ENCODE data around the gene TMEM273. TPM values are rescaled to one million over a fixed set of nuclear protein-coding genes. Genes with fewer than 3 reads are reported as not detected.

Gene TMEM273
- total and polyA plus RNA-seq, 10 of the 15 experiments (the other 5 are each of a cell fraction or from before 2014, with no cell fraction given) = 10.3 to 46.3 (median 26.4) TPM

DNA sequence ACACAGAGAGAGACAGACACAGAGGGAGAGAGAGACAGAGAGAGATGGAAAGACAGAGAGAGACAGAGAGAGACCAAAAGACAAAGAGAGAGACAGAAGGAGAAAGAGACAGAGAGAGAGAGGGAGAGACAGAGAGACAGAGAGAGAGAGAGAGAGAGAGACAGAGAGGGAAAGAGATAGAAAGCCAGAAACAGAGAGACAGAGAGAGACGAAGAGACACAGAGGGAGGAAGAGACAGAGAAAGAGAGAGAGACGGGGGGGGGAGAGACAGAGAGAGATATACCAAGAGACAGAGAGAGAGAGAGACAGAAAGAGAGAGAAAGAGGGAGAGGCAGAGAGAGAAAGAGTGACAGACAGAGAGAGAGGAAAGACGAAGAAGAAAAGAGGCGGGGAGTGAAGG, 83.1 kb downstream of the TMEM273 start (continued):
- TF ChIP-seq BACH1 (IDR thresholded peaks at IDR 0.05; ENCODE audit: borderline replicate concordance) = no peak
- TF ChIP-seq CHD4 (IDR thresholded peaks at IDR 0.05) = no peak
- TF ChIP-seq, protein P1, sequence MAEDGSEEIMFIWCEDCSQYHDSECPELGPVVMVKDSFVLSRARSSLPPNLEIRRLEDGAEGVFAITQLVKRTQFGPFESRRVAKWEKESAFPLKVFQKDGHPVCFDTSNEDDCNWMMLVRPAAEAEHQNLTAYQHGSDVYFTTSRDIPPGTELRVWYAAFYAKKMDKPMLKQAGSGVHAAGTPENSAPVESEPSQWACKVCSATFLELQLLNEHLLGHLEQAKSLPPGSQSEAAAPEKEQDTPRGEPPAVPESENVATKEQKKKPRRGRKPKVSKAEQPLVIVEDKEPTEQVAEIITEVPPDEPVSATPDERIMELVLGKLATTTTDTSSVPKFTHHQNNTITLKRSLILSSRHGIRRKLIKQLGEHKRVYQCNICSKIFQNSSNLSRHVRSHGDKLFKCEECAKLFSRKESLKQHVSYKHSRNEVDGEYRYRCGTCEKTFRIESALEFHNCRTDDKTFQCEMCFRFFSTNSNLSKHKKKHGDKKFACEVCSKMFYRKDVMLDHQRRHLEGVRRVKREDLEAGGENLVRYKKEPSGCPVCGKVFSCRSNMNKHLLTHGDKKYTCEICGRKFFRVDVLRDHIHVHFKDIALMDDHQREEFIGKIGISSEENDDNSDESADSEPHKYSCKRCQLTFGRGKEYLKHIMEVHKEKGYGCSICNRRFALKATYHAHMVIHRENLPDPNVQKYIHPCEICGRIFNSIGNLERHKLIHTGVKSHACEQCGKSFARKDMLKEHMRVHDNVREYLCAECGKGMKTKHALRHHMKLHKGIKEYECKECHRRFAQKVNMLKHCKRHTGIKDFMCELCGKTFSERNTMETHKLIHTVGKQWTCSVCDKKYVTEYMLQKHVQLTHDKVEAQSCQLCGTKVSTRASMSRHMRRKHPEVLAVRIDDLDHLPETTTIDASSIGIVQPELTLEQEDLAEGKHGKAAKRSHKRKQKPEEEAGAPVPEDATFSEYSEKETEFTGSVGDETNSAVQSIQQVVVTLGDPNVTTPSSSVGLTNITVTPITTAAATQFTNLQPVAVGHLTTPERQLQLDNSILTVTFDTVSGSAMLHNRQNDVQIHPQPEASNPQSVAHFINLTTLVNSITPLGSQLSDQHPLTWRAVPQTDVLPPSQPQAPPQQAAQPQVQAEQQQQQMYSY (CRISPR knock-in tag; IDR thresholded peaks at IDR 0.05) = no peak
- TF ChIP-seq, protein P2, sequence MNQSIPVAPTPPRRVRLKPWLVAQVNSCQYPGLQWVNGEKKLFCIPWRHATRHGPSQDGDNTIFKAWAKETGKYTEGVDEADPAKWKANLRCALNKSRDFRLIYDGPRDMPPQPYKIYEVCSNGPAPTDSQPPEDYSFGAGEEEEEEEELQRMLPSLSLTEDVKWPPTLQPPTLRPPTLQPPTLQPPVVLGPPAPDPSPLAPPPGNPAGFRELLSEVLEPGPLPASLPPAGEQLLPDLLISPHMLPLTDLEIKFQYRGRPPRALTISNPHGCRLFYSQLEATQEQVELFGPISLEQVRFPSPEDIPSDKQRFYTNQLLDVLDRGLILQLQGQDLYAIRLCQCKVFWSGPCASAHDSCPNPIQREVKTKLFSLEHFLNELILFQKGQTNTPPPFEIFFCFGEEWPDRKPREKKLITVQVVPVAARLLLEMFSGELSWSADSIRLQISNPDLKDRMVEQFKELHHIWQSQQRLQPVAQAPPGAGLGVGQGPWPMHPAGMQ (IDR thresholded peaks at IDR 0.05; ENCODE audit: borderline replicate concordance) = no peak
- no peak for TF ChIP-seq JUNB (IDR thresholded peaks at IDR 0.05)
- no peak for TF ChIP-seq CREB1 (IDR thresholded peaks at IDR 0.05; ENCODE audit: low read depth)
- TF ChIP-seq HDGF (IDR thresholded peaks at IDR 0.05) = no peak
- TF ChIP-seq, protein P3, sequence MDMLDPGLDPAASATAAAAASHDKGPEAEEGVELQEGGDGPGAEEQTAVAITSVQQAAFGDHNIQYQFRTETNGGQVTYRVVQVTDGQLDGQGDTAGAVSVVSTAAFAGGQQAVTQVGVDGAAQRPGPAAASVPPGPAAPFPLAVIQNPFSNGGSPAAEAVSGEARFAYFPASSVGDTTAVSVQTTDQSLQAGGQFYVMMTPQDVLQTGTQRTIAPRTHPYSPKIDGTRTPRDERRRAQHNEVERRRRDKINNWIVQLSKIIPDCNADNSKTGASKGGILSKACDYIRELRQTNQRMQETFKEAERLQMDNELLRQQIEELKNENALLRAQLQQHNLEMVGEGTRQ (IDR thresholded peaks at IDR 0.05; ENCODE audit: borderline replicate concordance, low read depth, low read length) = no peak
- no peak for TF ChIP-seq CREM (IDR thresholded peaks at IDR 0.05; ENCODE audit: low read depth)
- TF ChIP-seq ZBED1 (IDR thresholded peaks at IDR 0.05; ENCODE audit: borderline replicate concordance) = no peak
- TF ChIP-seq, protein P4, sequence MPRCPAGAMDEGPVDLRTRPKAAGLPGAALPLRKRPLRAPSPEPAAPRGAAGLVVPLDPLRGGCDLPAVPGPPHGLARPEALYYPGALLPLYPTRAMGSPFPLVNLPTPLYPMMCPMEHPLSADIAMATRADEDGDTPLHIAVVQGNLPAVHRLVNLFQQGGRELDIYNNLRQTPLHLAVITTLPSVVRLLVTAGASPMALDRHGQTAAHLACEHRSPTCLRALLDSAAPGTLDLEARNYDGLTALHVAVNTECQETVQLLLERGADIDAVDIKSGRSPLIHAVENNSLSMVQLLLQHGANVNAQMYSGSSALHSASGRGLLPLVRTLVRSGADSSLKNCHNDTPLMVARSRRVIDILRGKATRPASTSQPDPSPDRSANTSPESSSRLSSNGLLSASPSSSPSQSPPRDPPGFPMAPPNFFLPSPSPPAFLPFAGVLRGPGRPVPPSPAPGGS (IDR thresholded peaks at IDR 0.05; ENCODE audit: borderline replicate concordance, insufficient read depth, low read depth, low read length, poor library complexity, severe bottlenecking) = no peak

Other genes with a start within 250 kb of the TMEM273 start
- 0.17 TPM in 1 of 2 replicates, not detected in the other for gene LRRC18, start 248.6 kb downstream of the TMEM273 start, total RNA-seq (2014; rRNA removed)
- gene LRRC18, start 248.6 kb downstream of the TMEM273 start, total RNA-seq (2014; rRNA removed; fragmentation: Illumina TruSeq; extraction: Trizol) = not detected in 2 replicates
- gene LRRC18, start 248.6 kb downstream of the TMEM273 start, total RNA-seq (2021) = not detected in 2 replicates
- not detected in 2 replicates for gene LRRC18, start 248.6 kb downstream of the TMEM273 start, polyA plus RNA-seq (2011; rRNA removed)
- gene LRRC18, start 248.6 kb downstream of the TMEM273 start, polyA plus RNA-seq (2014; fragmentation: Illumina TruSeq; extraction: Trizol) = not detected in 2 replicates
- under 1 TPM in 1 of 2 experiments, not detected in 1; 0.31 TPM for gene LRRC18, start 248.6 kb downstream of the TMEM273 start, polyA plus RNA-seq (2014; fragmentation: Nextera tagmentation; extraction: Ambion mirVana)
- not detected in 2 replicates for gene LRRC18, start 248.6 kb downstream of the TMEM273 start, polyA plus RNA-seq (2014; rRNA removed)
- gene LRRC18, start 248.6 kb downstream of the TMEM273 start, polyA plus RNA-seq (2016; fragmentation: Nextera tagmentation; extraction: Ambion mirVana) = under 1 TPM; 0.16 to 0.47 TPM
- not detected in 2 replicates for gene VSTM4, start 72.9 kb downstream of the TMEM273 start, total RNA-seq (2014; rRNA removed)
- gene VSTM4, start 72.9 kb downstream of the TMEM273 start, total RNA-seq (2014; rRNA removed; fragmentation: Illumina TruSeq; extraction: Trizol) = not detected in 2 replicates
- gene VSTM4, start 72.9 kb downstream of the TMEM273 start, total RNA-seq (2021) = 0.08 TPM in 1 of 2 replicates, not detected in the other
- 0.14 TPM in 2 replicates for gene VSTM4, start 72.9 kb downstream of the TMEM273 start, polyA plus RNA-seq (2011; rRNA removed)
- 0.01 TPM in 1 of 2 replicates, not detected in the other for gene VSTM4, start 72.9 kb downstream of the TMEM273 start, polyA plus RNA-seq (2014; fragmentation: Illumina TruSeq; extraction: Trizol)
- under 1 TPM in 1 of 2 experiments, not detected in 1; 0.02 TPM for gene VSTM4, start 72.9 kb downstream of the TMEM273 start, polyA plus RNA-seq (2014; fragmentation: Nextera tagmentation; extraction: Ambion mirVana)
- not detected in 2 replicates for gene VSTM4, start 72.9 kb downstream of the TMEM273 start, polyA plus RNA-seq (2014; rRNA removed)
- not detected for gene VSTM4, start 72.9 kb downstream of the TMEM273 start, polyA plus RNA-seq (2016; fragmentation: Nextera tagmentation; extraction: Ambion mirVana)
- not detected in 2 replicates for gene FAM170B, start 54.4 kb downstream of the TMEM273 start, total RNA-seq (2014; rRNA removed)
- gene FAM170B, start 54.4 kb downstream of the TMEM273 start, total RNA-seq (2014; rRNA removed; fragmentation: Illumina TruSeq; extraction: Trizol) = not detected in 2 replicates
- not detected in 2 replicates for gene FAM170B, start 54.4 kb downstream of the TMEM273 start, total RNA-seq (2021)
- not detected in 2 replicates for gene FAM170B, start 54.4 kb downstream of the TMEM273 start, polyA plus RNA-seq (2011; rRNA removed)
- not detected in 2 replicates for gene FAM170B, start 54.4 kb downstream of the TMEM273 start, polyA plus RNA-seq (2014; fragmentation: Illumina TruSeq; extraction: Trizol)
- not detected for gene FAM170B, start 54.4 kb downstream of the TMEM273 start, polyA plus RNA-seq (2014; fragmentation: Nextera tagmentation; extraction: Ambion mirVana)
- gene FAM170B, start 54.4 kb downstream of the TMEM273 start, polyA plus RNA-seq (2014; rRNA removed) = not detected in 2 replicates
- gene FAM170B, start 54.4 kb downstream of the TMEM273 start, polyA plus RNA-seq (2016; fragmentation: Nextera tagmentation; extraction: Ambion mirVana) = not detected
- not detected in 2 replicates for gene C10orf71, start 110.8 kb upstream of the TMEM273 start, total RNA-seq (2014; rRNA removed)
- not detected in 2 replicates for gene C10orf71, start 110.8 kb upstream of the TMEM273 start, total RNA-seq (2014; rRNA removed; fragmentation: Illumina TruSeq; extraction: Trizol)
- not detected in 2 replicates for gene C10orf71, start 110.8 kb upstream of the TMEM273 start, total RNA-seq (2021)
- not detected in 2 replicates for gene C10orf71, start 110.8 kb upstream of the TMEM273 start, polyA plus RNA-seq (2011; rRNA removed)
- not detected in 2 replicates for gene C10orf71, start 110.8 kb upstream of the TMEM273 start, polyA plus RNA-seq (2014; fragmentation: Illumina TruSeq; extraction: Trizol)
- gene C10orf71, start 110.8 kb upstream of the TMEM273 start, polyA plus RNA-seq (2014; fragmentation: Nextera tagmentation; extraction: Ambion mirVana) = not detected
- gene C10orf71, start 110.8 kb upstream of the TMEM273 start, polyA plus RNA-seq (2014; rRNA removed) = not detected in 2 replicates
- not detected for gene C10orf71, start 110.8 kb upstream of the TMEM273 start, polyA plus RNA-seq (2016; fragmentation: Nextera tagmentation; extraction: Ambion mirVana)
- gene DRGX, start 207.7 kb upstream of the TMEM273 start, total RNA-seq (2014; rRNA removed) = not detected in 2 replicates
- not detected in 2 replicates for gene DRGX, start 207.7 kb upstream of the TMEM273 start, total RNA-seq (2014; rRNA removed; fragmentation: Illumina TruSeq; extraction: Trizol)
- gene DRGX, start 207.7 kb upstream of the TMEM273 start, total RNA-seq (2021) = not detected in 2 replicates
- not detected in 2 replicates for gene DRGX, start 207.7 kb upstream of the TMEM273 start, polyA plus RNA-seq (2011; rRNA removed)
- gene DRGX, start 207.7 kb upstream of the TMEM273 start, polyA plus RNA-seq (2014; fragmentation: Illumina TruSeq; extraction: Trizol) = not detected in 2 replicates
- gene DRGX, start 207.7 kb upstream of the TMEM273 start, polyA plus RNA-seq (2014; fragmentation: Nextera tagmentation; extraction: Ambion mirVana) = not detected
- not detected in 2 replicates for gene DRGX, start 207.7 kb upstream of the TMEM273 start, polyA plus RNA-seq (2014; rRNA removed)
- not detected for gene DRGX, start 207.7 kb upstream of the TMEM273 start, polyA plus RNA-seq (2016; fragmentation: Nextera tagmentation; extraction: Ambion mirVana)

Measured in GM12878 (cell line).